ENCODE data around the gene SBDS.
"Not testable (repeated sequence)": the region's sequence is repeated elsewhere in the genome, so short reads cannot be mapped to it uniquely, and the experiment has no call there.

Gene SBDS

GRCh38 chr7:66995050-66995776 is at the start of gene SBDS:
Gene SBDS, minus strand, starts transcription at chr7:66995586. Its CDS starts 169 bp downstream, at chr7:66995417.
- DNase-seq: peak; percentile 97

GRCh38 chr7:67043559-67043930 is 48.2 kb upstream of the SBDS start:
- DNase-seq: not testable (repeated sequence)

DNA sequence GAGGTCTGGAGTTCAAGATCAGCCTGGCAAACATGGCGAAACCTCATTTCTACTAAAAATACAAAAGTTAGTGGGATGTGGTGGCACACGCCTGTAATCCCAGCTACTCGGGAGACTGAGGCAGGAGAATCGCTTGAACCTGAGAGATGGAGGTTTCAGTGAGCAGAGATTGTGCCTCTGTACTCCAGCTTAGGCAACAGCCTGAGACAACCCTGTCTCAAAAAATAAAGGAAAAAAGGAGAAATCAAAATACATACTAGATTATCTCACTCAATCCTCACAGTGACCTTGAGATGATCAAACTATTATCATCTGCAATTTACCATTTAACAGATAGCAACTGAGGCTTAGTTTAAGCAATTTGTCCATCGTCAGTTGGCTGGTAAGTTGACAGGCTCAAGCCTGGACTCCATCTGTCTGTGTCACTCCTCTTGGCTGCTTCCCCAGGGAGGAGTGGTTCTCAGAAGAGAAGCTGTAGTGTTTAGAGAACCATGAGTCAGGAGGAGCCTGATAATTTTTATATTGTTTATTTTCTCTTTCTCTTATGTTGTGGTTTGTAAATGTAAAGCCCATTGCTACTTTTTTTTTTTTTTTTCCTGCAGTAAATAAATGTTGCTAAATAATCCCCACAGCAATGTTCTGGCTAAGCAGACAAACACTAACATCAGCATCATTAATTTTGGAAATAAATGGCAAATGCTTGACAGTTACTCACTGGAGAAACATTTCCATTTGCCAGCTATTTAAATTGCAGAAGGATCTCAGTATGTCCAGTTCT is 47.6 kb upstream of the SBDS start:
- DNase-seq: not testable (repeated sequence)

DNA sequence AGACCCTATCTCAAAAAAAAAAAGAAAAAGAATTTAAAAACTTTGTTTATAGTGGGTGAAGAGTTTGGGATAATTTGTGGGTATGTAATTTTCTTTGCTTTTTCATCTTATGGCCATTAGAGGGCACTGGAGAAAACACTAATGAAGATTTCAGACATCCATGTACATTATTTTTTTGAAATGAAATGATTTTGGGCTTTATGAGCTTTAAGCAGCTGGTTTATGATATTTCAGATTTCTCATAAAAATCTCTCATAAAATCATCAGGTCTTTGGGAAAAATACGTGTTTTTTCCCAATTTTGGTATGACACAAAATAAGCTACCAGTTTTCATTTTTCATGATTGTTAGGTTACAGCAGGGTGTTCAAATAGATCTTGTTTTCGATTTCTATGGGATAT is 45.4 kb upstream of the SBDS start:
- DNase-seq: not testable (repeated sequence)

DNA sequence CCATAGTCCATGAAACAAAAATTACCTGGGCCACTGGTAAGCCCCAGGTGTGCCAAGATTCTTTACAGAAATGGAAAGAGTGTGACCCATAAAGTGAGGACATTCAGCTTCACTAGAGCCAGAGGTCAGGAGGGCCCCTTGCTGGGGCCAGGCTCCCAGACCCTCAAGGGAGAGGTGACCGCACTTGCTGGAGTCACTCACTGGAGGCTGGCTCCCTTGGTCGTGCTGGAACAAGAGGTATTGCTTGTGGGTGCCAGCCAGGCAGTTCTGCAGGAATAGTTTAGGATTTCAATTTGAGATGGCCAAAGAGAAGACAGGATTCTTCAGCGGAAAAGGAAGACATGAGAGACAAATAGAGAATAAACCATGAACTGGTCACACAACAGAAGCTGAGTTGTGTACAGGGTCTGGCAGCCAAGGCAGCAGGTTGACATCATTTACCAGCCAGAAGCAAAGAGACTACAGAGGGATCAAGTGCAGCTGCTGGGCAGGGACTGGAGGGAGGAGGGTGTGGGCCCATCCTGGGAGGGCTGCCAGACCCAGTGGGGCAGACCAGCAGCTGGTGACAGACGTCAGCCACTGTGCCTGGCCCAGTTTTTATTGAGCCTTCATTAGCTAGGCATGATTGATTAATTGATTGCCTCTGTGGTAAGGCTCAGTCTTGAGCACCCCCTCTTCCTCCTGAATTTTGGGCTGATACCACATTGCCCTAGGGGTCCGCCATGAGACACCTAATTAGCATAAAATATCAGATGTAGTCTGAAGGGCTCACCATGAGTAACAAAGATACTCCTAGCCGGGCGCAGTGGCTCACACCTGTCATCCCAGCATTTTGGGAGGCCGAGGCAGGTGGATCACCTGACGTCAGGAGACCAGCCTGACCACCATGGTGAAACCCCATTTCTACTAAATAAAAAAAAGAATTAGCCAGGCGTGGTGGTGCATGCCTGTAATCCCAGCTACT is 41.3 kb upstream of the SBDS start:
- DNase-seq: not testable (repeated sequence)

GRCh38 chr7:67033251-67033650 is 37.9 kb upstream of the SBDS start:
- DNase-seq: no peak

- not testable (repeated sequence) for DNase-seq
Measured at GRCh38 chr7:67031685-67032084, 36.3 kb upstream of the SBDS start.

GRCh38 chr7:67025459-67025858 is 30.1 kb upstream of the SBDS start:
- DNase-seq: not testable (repeated sequence)

DNA sequence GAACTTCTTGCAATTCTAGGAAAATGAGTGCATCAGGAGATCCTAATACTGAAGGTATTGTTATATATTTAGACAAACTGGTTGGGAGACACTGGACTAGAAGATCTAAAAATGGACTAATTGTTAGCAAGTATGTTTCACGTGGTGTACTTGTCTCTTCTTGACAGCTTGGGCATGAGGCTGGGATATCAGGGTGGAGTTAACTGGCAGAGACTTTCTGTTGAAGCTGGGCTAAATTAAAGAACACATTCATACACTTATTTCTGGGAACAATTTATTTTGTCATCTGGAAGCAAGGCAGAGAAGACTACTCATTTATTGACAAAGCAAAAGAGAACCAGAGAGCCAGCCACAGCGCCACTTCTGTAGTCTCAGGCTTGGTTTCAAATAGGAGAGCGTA is 27.1 kb upstream of the SBDS start:
- no peak for DNase-seq

GRCh38 chr7:67021260-67021659 is 25.9 kb upstream of the SBDS start:
- no peak for DNase-seq

DNA sequence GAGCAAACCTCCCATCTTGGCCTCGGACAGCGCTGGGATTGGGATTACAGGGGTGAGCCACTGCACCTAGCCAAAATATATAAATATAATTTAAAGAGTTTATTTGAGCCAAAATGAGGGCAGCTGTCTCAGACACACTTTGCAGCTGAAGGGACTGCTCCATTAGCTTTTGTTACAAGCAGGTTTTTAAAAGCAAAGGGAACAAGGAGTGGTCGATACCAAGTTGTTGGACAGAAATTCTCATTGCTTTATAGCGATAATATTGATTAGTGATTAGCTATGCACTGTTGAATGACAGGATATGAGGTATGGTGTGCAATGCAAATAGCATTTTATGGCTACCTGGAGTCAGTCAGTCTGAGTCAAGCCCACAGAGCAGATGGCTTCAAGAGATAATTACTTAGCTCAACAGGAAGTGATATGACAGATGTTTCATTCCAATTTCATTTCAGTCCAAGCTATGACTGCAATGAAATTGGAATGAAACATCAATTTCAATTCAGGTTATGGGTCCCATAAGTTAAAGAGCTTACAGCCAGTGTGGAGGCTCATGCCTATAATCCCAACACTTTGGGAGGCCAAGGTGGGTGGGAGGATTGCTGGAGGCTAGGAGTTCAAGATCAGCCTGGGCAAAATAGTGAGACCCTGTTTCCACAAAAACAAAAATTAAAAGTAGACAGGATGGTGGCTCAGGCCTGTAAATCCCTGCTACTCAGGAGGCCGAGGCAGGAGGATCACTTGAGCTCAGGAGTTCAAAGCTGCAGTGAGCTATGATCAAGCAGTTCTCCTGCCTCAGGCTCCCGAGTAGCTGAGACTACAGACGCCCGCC is 24.4 kb upstream of the SBDS start:
- DNase-seq: no peak

DNA sequence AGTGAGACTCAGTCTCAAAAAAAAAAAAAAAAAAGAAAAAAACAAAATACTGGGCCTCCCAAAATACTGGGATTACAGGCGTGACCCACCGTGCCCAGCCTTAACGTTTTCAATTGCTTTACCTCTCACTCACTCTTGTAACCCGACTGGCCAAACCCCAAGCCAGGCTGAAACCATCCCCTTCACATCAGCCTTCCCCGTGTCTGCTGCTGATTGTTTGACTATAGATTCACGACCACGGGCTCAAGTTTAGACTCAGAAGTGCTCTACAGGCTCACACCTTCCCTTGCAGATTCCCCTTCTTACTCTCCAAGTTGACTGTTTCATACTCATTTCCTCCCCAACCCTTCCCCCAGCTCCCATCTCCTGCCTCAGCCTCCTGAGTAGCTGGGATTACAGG is 23.6 kb upstream of the SBDS start:
- DNase-seq: no peak

DNA sequence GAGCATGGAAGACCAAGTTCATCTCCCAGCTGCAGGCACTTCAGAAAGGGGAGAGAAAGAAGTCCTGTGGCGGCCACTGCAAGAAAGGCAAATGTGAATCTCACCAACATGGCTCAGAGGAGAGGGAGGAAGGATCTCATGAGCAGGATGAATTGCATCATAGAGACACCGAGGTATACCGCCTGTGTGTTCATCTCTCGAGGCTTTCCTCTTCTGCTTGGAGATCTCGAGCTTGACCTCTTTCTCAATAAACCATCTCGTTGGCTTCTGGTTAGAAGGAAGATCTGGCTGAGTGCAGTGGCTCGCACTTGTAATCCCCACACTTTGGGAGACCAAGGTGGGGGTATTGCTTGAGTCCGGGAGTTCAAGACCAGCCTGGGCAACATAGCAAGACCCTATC is 22.6 kb upstream of the SBDS start:
- not testable (repeated sequence) for DNase-seq

GRCh38 chr7:67014076-67014622 is 18.8 kb upstream of the SBDS start:
- DNase-seq: not testable (repeated sequence)

- not testable (repeated sequence) for DNase-seq
Measured at GRCh38 chr7:67009677-67010076, 14.3 kb upstream of the SBDS start.

DNA sequence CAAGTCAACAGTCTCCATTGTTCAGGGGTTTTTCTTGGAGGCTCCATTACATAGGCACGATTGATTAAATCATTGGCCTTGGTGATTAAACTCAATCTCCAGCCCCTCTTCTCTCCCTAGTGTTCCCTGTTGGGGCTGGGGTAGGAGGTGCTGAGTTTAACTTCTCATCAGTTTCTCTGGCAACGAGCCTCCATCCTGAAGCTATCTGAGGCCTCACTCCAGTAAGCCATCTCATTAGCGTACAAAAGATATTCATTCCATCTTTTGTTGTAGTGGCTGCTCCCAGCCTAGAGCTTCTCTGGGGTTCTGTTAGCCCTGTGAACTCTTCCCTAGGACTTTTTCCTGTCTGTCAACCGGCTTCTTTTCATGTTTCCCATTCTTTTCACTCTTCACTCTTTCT is 12.9 kb upstream of the SBDS start:
- no peak for DNase-seq

DNA sequence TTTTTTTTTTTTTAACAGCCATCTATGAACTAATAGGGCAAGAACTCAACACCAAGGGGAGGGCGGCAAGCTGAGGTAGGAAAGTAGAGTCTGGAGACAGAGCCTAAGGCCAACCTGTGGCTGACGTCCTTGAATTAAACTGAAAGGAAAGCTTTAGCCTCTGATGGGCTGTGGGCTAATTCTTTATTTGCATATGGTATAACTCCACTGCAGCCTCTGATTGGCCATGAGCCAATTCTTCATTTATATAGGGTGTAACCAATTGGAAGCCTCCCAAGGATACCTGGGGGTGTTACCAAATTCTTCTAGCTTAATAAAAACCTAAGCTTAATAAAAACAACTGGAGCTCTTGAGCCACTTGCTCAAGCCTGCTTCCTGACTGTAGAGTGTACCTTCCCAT is 11.6 kb upstream of the SBDS start:
- DNase-seq: no peak

- DNase-seq: not testable (repeated sequence)
Measured at GRCh38 chr7:67004145-67004544, 8.8 kb upstream of the SBDS start.

DNA sequence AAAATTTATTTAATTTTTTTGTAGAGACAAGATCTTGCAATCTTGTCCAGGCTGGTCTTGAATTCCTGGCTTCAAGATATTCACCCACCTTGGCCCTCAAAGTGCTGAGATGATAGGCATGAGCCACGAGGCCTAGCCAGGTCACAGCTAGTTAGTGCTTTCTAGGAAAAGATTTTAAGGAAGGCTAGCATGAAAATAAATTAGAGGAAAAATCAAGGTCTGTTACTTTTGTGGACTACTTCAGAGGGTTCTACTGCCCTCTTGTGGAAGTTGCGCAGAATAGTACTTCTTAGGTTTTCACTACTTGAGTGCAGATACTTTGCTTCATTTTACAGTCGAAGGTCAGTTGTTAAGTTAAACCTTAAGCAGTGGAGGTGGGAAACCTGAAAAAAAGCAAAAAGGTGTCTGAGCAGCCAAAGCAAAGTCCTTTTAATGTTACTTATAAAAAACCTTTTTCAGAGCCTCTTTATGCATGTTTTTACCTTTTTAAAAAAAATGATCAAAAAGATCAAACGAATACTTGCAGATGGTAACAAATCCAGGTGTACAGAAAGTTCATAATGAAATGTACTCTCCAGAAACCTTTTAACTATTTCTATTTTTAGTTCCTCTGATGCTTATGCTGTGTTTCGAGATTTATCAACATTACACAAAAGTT is 5.3 kb upstream of the SBDS start:
- DNase-seq: not testable (repeated sequence)

GRCh38 chr7:66996444-66997191 is 1.2 kb upstream of the SBDS start, which contains the start of gene TYW1:
Gene TYW1, plus strand, starts transcription at chr7:66996833. Its CDS starts 146 bp downstream, at chr7:66996979.
- peak; percentile 97 for DNase-seq

Data from NCI-H1436 (cell line).